K562 (cell line): Measurements from ENCODE around the gene TCF4. TPM values are rescaled to one million over a fixed set of nuclear protein-coding genes. Genes with fewer than 3 reads are reported as not detected.

Source experiments
- ATAC-seq: fragments of 200-7000 bp; cut with Tn5 transposase; 3 replicates; pipeline ENCODE4 v1.9.1; 2020; ENCODE audit warnings: moderate library complexity
- BruUV-seq: library from RNA; stranded (reverse); fragments of 400-500 nt; replicated peaks from 2 replicates; lab custom pipeline; 2021; lab: Mats Ljungman, UMichigan
- CTCF ChIA-PET: fragments of 300-600 bp; formaldehyde crosslinking; extraction: SDS; loops from one replicate; lab custom pipeline; 2021; ENCODE audit warnings: low intra/inter-chr PET ratio; lab: Yijun Ruan, JAX
- POLR2A ChIA-PET: fragments of 300-600, 350-650 bp; sonication (Branson Sonifier 250); formaldehyde crosslinking; extraction: SDS; loops from one replicate; lab custom pipeline; 2021; ENCODE audit warnings: antibody characterized with exemption, inconsistent platforms; lab: Yijun Ruan, JAX
- DNase-seq, 4 experiments: peaks; one replicate each; pipeline versions ENCODE4 v3.0.0 to v3.0.0-alpha.2; 2011 to 2018; ENCODE audit warnings: low spot score in 3 of 4, mixed read lengths in 3 of 4; ENCODE audit errors: extremely low read depth in 1 of 4
- FAIRE-seq: peaks from 2 replicates; lab custom pipeline; 2011; peaks lifted over from hg19 to GRCh38; lab: Jason Lieb, UNC
- H2AFZ ChIP-seq: 2 replicates; pipeline ENCODE4 v1.6.0; 2011; ENCODE audit warnings: low read depth, low read length, control low read depth, inconsistent platforms
- H3K27ac ChIP-seq: fragments of 200-600 bp; 3 replicates; pipeline ENCODE4 v1.8.0; 2011; ENCODE audit warnings: low read depth, mild to moderate bottlenecking, control low read depth, inconsistent platforms, low read length, moderate library complexity, mixed read lengths; ENCODE audit errors: extremely low read depth
- H3K27me3 ChIP-seq, 2 experiments: fragments of 300-600 bp in 1 of 2; 2 replicates in 1 of 2; 3 replicates in 1 of 2; pipeline versions ENCODE4 v1.6.0 to v1.8.0; 2011; ENCODE audit warnings: inconsistent platforms in 2 of 2, low read length in 2 of 2, mild to moderate bottlenecking in 1 of 2, mixed read lengths in 1 of 2, moderate library complexity in 1 of 2; ENCODE audit not compliant: control insufficient read depth in 2 of 2, insufficient read depth in 2 of 2
- H3K36me3 ChIP-seq: fragments of 300-600 bp; 3 replicates; pipeline ENCODE4 v1.8.0; 2011; ENCODE audit warnings: mild to moderate bottlenecking, low read length, inconsistent platforms; ENCODE audit not compliant: control insufficient read depth, insufficient read depth
- H3K4me1 ChIP-seq, 2 experiments: fragments of 200-600 bp in 1 of 2; replicated peaks in 1 of 2; 2 replicates in 1 of 2; 3 replicates in 1 of 2; pipeline versions ENCODE4 v1.5.1 to v1.8.0; 2011; ENCODE audit warnings: inconsistent platforms in 2 of 2, low read length in 2 of 2, mild to moderate bottlenecking in 1 of 2, mixed read lengths in 1 of 2, moderate library complexity in 1 of 2; ENCODE audit not compliant: control insufficient read depth in 2 of 2, insufficient read depth in 2 of 2
- H3K4me2 ChIP-seq: 2 replicates; pipeline ENCODE4 v1.6.1; 2011; ENCODE audit warnings: low read length, control low read depth, inconsistent platforms, mixed read lengths; ENCODE audit not compliant: insufficient read depth
- H3K4me3 ChIP-seq: fragments of 200-600 bp; sonication (generic), shearing (Covaris generic); 2 replicates; pipeline ENCODE4 v1.5.1; 2016; ENCODE audit warnings: control low read depth, inconsistent platforms
- H3K79me2 ChIP-seq: fragments of 200-600 bp; 3 replicates; pipeline ENCODE4 v1.8.0; 2011; ENCODE audit warnings: low read length, inconsistent platforms; ENCODE audit not compliant: control insufficient read depth, insufficient read depth
- H3K9ac ChIP-seq, 2 experiments: 2 replicates each; pipeline versions ENCODE4 v1.6.0 to v1.6.1; 2011; ENCODE audit warnings: low read depth in 2 of 2, low read length in 2 of 2, control low read depth in 1 of 2, inconsistent platforms in 1 of 2, mild to moderate bottlenecking in 1 of 2, mixed read lengths in 1 of 2; ENCODE audit not compliant: insufficient read depth in 1 of 2
- H3K9me1 ChIP-seq: one replicate; pipeline ENCODE4 v1.6.0; 2011; ENCODE audit warnings: inconsistent platforms, mild to moderate bottlenecking, low read length, moderate library complexity; ENCODE audit not compliant: control insufficient read depth, insufficient read depth
- H3K9me3 ChIP-seq: replicated peaks from 2 replicates; pipeline ENCODE4 v1.5.1; 2011; ENCODE audit warnings: low read depth, low read length, inconsistent platforms; ENCODE audit not compliant: control insufficient read depth, insufficient read depth
- H4K20me1 ChIP-seq: replicated peaks from 2 replicates; pipeline ENCODE4 v1.6.1; 2011; ENCODE audit warnings: low read length, inconsistent platforms, mixed read lengths; ENCODE audit not compliant: control insufficient read depth, insufficient read depth
- KAT2B ChIP-seq: IDR thresholded peaks from one replicate; pipeline ENCODE4 v1.6.1; 2012; ENCODE audit warnings: low read depth, mild to moderate bottlenecking, control low read depth, inconsistent platforms, low read length, moderate library complexity
- MTF1 ChIP-seq: fragments of 250-450 bp; sonication (Bioruptor Pico); IDR thresholded peaks from 2 replicates; pipeline ENCODE4 v1.9.0; 2021; ENCODE audit warnings: moderate library complexity, mild to moderate bottlenecking, inconsistent platforms, borderline replicate concordance
- PML ChIP-seq: IDR thresholded peaks from 2 replicates; pipeline ENCODE4 v1.6.1; 2012; ENCODE audit warnings: low read length, inconsistent platforms
- POLR2A ChIP-seq: fragments of 450-650 bp; conservative IDR thresholded peaks from 2 replicates; pipeline ENCODE4 v1.6.1; 2016
- POLR2AphosphoS5 ChIP-seq: IDR thresholded peaks from 2 replicates; pipeline ENCODE4 v1.6.1; 2011; ENCODE audit warnings: mild to moderate bottlenecking, low read depth, low read length, moderate library complexity; ENCODE audit not compliant: control insufficient read depth, insufficient read depth
- POLR2B ChIP-seq: fragments of 450-650 bp; IDR thresholded peaks from 2 replicates; pipeline ENCODE4 v1.6.1; 2018; ENCODE audit warnings: low read depth; ENCODE audit not compliant: partially characterized antibody
- RAD51 ChIP-seq: fragments of 450-650 bp; IDR thresholded peaks from 2 replicates; pipeline ENCODE4 v1.7.1; 2016; ENCODE audit warnings: low read depth, mild to moderate bottlenecking, borderline replicate concordance
- TRIM28 ChIP-seq: fragments of 450-650 bp; IDR thresholded peaks from 2 replicates; pipeline ENCODE4 v1.6.1; 2017
- YBX1 ChIP-seq: fragments of 450-650 bp; IDR thresholded peaks from 2 replicates; pipeline ENCODE4 v1.7.1; 2016; ENCODE audit warnings: mild to moderate bottlenecking
- ZNF311 ChIP-seq: fragments of 250-450 bp; sonication (Bioruptor Pico); IDR thresholded peaks from 2 replicates; pipeline ENCODE4 v1.4.0; 2020; ENCODE audit warnings: mild to moderate bottlenecking, moderate library complexity
- WGBS: fragments of 100-300 bp; shearing (Covaris generic); methylation state at CpG from one replicate; pipeline ENCODE4 v1.1.6; 2016; ENCODE audit warnings: low coverage, mixed read lengths; ENCODE audit not compliant: insufficient coverage; ENCODE audit errors: missing lambda C conversion rate; 5-methylcytosine and 5-hydroxymethylcytosine counted together
- in situ Hi-C: fragments of 300-500 bp; cut with MboI; formaldehyde crosslinking; loops from 4 replicates; pipeline ENCODE4 v1.15.0; 2018; ENCODE audit warnings: inconsistent platforms, mixed read lengths
- intact Hi-C: fragments of 100-400 bp; cut with micrococcal nuclease; formaldehyde crosslinking; loops from 2 replicates; pipeline ENCODE4 v1.14.2; 2022
- polyA plus RNA-seq, 8 experiments: library from polyadenylated mRNA; depleted of rRNA in 4 of 8; stranded (reverse) in 5 of 8; unstranded in 3 of 8; fragments of >200 nt; fragmentation: Nextera tagmentation in 2 of 8; fragmentation: Illumina TruSeq in 1 of 8; extraction: Ambion mirVana in 2 of 8; extraction: Trizol in 1 of 8; gene quantifications; 2 replicates each; pipeline versions ENCODE4 v1.2.1 to v1.2.3, GENCODE V29; 2011 to 2014; ENCODE audit warnings: inconsistent platforms in 1 of 8, missing spikeins in 1 of 8
- total RNA-seq, 7 experiments: library from RNA; depleted of rRNA in 6 of 7; stranded (reverse); fragments of >200 nt in 6 of 7; fragmentation: Illumina TruSeq in 2 of 7; extraction: Trizol in 2 of 7; gene quantifications; 2 replicates each; pipeline versions ENCODE4 v1.2.1 to v1.2.3, GENCODE V29; 2011 to 2021; ENCODE audit warnings: low replicate concordance in 1 of 7
- TF ChIP-seq, protein P1 (sequence below): fragments of 450-650 bp; IDR thresholded peaks from one replicate; pipeline ENCODE4 v1.6.1; 2018; ENCODE audit warnings: mild to moderate bottlenecking, moderate library complexity; ENCODE audit not compliant: partially characterized antibody
- TF ChIP-seq, protein P2 (sequence below): sonication (generic); formaldehyde crosslinking; IDR thresholded peaks from 2 replicates; pipeline ENCODE4 v1.8.0; 2022; ENCODE audit warnings: mild to moderate bottlenecking, missing genetic modification reagents

The TCF4 gene
- total and polyA plus RNA-seq, 9 of the 15 experiments (the other 6 are each of a cell fraction or from before 2014, with no cell fraction given), result 4.8 to 24.7 (median 15.2) TPM

DNA sequence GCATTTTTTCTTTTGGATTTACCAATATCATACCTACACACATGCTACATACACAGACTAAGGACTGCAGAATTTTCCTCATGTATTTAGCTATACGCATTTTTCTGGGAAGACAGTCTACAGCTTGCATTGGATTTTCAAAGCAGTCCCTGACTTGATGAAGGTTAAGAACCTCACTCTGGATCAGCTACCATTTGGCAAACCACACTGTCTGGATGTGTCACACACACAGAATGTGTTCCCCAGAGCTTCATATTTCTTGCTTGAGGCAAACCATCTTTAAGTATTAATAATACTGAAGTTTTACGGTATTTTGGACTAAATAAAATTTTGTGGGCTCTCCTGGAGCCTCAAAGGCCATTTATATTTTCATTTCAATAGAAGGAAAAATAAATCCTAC, 102.3 kb downstream of the TCF4 start:
- H3K9me3 ChIP-seq, result no peaks in the 10 kb centered on the region
- no peak overlapping the region for H3K9ac ChIP-seq
- no peak overlapping the region for H3K27ac ChIP-seq
- no peaks in the 10 kb centered on the region for H3K27me3 ChIP-seq
- no peaks in the 10 kb centered on the region for H4K20me1 ChIP-seq
- 87% methylated on average over 2 of the region's 2 CpGs for WGBS
- POLR2A ChIA-PET, result no interaction called here
- H3K4me1 ChIP-seq, result peaks cover 0 to 10% of the 10 kb centered on the region in 2 experiments; a peak in 3 of 5 replicates
- ATAC-seq, result no peak
- CTCF ChIA-PET, result no interaction called here
- no peak overlapping the region for H3K4me3 ChIP-seq
- TF ChIP-seq TRIM28, result no peak
- TF ChIP-seq POLR2AphosphoS5, result no peak
- TF ChIP-seq MTF1 (CRISPR knock-in tag), result no peak
- TF ChIP-seq POLR2A, result no peak
- TF ChIP-seq, protein P1, sequence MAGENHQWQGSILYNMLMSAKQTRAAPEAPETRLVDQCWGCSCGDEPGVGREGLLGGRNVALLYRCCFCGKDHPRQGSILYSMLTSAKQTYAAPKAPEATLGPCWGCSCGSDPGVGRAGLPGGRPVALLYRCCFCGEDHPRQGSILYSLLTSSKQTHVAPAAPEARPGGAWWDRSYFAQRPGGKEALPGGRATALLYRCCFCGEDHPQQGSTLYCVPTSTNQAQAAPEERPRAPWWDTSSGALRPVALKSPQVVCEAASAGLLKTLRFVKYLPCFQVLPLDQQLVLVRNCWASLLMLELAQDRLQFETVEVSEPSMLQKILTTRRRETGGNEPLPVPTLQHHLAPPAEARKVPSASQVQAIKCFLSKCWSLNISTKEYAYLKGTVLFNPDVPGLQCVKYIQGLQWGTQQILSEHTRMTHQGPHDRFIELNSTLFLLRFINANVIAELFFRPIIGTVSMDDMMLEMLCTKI, result no peak
- TF ChIP-seq, protein P2, sequence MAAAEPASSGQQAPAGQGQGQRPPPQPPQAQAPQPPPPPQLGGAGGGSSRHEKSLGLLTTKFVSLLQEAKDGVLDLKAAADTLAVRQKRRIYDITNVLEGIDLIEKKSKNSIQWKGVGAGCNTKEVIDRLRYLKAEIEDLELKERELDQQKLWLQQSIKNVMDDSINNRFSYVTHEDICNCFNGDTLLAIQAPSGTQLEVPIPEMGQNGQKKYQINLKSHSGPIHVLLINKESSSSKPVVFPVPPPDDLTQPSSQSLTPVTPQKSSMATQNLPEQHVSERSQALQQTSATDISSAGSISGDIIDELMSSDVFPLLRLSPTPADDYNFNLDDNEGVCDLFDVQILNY (CRISPR knock-in tag), result no peak
- TF ChIP-seq ZNF311 (CRISPR knock-in tag), result no peak
- TF ChIP-seq POLR2B, result no peak
- TF ChIP-seq YBX1, result no peak
- no peak for TF ChIP-seq RAD51
- TF ChIP-seq PML, result no peak
- TF ChIP-seq KAT2B, result no peak
- no peak overlapping the region for H2AFZ ChIP-seq
- in situ Hi-C loops (no loop called here), intact Hi-C loops (no loop called here)
- no TSS peak for BruUV-seq
- H3K9me1 ChIP-seq, result no peaks in the 10 kb centered on the region
- FAIRE-seq, result no peak
- DNase-seq, result no peak
- no peaks in the 10 kb centered on the region for H3K36me3 ChIP-seq
- H3K79me2 ChIP-seq, result peaks cover 8% of the 10 kb centered on the region
- H3K4me2 ChIP-seq, result no peak overlapping the region
